Measurements from ENCODE around the gene FAM89A.

FAM89A gene

GRCh38 chr1:231065510-231066241 lies 25.6 kb upstream of the FAM89A start:
- TF ChIP-seq SIN3A (IDR thresholded peaks at IDR 0.05; ENCODE audit: borderline replicate concordance, insufficient read depth, low read length) (no peak), REST (IDR thresholded peaks at IDR 0.05; ENCODE audit: insufficient read depth in 1 of 2, low read depth in 2 of 2, low read length in 2 of 2) (no peak), POLR2AphosphoS5 (IDR thresholded peaks at IDR 0.05; ENCODE audit: low read depth, low read length) (no peak), FOXP2 (optimal IDR thresholded peaks at IDR 0.05; ENCODE audit: borderline replicate concordance, extremely low read depth, extremely low read length, insufficient read depth) (no peak), TAF1 (IDR thresholded peaks at IDR 0.05; ENCODE audit: borderline replicate concordance, insufficient read depth, low read length) (no peak)

- TF ChIP-seq SIN3A (IDR thresholded peaks at IDR 0.05; ENCODE audit: borderline replicate concordance, insufficient read depth, low read length) (no peak), TAF1 (IDR thresholded peaks at IDR 0.05; ENCODE audit: borderline replicate concordance, insufficient read depth, low read length) (no peak), REST (IDR thresholded peaks at IDR 0.05; ENCODE audit: insufficient read depth in 1 of 2, low read depth in 2 of 2, low read length in 2 of 2) (no peak), POLR2AphosphoS5 (IDR thresholded peaks at IDR 0.05; ENCODE audit: low read depth, low read length) (no peak)
Measured at GRCh38 chr1:231064418-231064817, 24.4 kb upstream of the FAM89A start.

GRCh38 chr1:231063331-231063730 lies 23.3 kb upstream of the FAM89A start:
- no peak for TF ChIP-seq POLR2AphosphoS5 (IDR thresholded peaks at IDR 0.05; ENCODE audit: low read depth, low read length)
- no peak for TF ChIP-seq TAF1 (IDR thresholded peaks at IDR 0.05; ENCODE audit: borderline replicate concordance, insufficient read depth, low read length)
- no peak for TF ChIP-seq FOXP2 (optimal IDR thresholded peaks at IDR 0.05; ENCODE audit: borderline replicate concordance, extremely low read depth, extremely low read length, insufficient read depth)
- TF ChIP-seq SIN3A (IDR thresholded peaks at IDR 0.05; ENCODE audit: borderline replicate concordance, insufficient read depth, low read length): no peak
- TF ChIP-seq REST (IDR thresholded peaks at IDR 0.05; ENCODE audit: insufficient read depth in 1 of 2, low read depth in 2 of 2, low read length in 2 of 2): no peak

GRCh38 chr1:231062500-231063270 lies 22.6 kb upstream of the FAM89A start:
- TF ChIP-seq SIN3A (IDR thresholded peaks at IDR 0.05; ENCODE audit: borderline replicate concordance, insufficient read depth, low read length): no peak

GRCh38 chr1:231059566-231060193 lies 19.6 kb upstream of the FAM89A start:
- TF ChIP-seq POLR2AphosphoS5 (IDR thresholded peaks at IDR 0.05; ENCODE audit: low read depth, low read length) (no peak), REST (IDR thresholded peaks at IDR 0.05; ENCODE audit: insufficient read depth in 1 of 2, low read depth in 2 of 2, low read length in 2 of 2) (no peak), SIN3A (IDR thresholded peaks at IDR 0.05; ENCODE audit: borderline replicate concordance, insufficient read depth, low read length) (no peak), FOXP2 (optimal IDR thresholded peaks at IDR 0.05; ENCODE audit: borderline replicate concordance, extremely low read depth, extremely low read length, insufficient read depth) (no peak), TAF1 (IDR thresholded peaks at IDR 0.05; ENCODE audit: borderline replicate concordance, insufficient read depth, low read length) (no peak)

Data from PFSK-1 (cell line).